HG03095 (cell line): Measurements from ENCODE around the gene NPAS1.
"Not testable (repeated sequence)": the region's sequence is repeated elsewhere in the genome, so short reads cannot be mapped to it uniquely, and the experiment has no call there.

ENCODE experiments used
- ATAC-seq: cut with Tn5 transposase; IDR thresholded peaks from one replicate; pipeline ENCODE4 v1.9.1; 2021; ENCODE audit warnings: moderate library complexity; ENCODE audit not compliant: unreplicated experiment

The NPAS1 gene

DNA sequence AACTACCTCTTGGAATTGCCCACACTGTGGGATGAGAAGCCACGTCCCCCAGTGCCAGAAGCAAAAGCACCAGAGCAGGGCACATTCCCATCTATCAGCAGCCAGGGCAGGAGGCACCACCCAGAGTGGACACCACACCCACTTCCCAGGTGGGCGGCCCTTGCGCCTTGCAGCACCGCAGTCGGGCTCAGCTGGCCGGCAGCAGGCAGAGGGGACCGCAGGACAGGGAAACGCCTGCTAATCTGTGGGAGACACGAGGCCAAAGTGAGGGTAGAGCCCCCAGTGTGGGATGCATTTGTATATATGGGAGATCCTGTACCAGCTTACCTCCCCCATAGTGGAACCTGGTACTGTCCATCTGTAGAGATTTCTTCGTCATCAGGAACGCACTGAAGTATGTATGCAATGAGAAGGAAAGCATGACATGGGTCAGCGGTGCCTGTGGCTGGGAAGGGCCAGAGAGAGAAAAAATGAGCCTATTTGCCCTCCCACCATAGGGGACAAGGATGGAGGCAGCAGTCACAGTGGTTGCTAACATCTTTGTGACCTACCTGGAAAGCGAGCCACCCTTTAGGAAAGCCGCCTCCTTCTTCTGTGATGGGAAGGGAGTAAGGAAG, 30.9 kb upstream of the NPAS1 start:
- ATAC-seq = no peak

DNA sequence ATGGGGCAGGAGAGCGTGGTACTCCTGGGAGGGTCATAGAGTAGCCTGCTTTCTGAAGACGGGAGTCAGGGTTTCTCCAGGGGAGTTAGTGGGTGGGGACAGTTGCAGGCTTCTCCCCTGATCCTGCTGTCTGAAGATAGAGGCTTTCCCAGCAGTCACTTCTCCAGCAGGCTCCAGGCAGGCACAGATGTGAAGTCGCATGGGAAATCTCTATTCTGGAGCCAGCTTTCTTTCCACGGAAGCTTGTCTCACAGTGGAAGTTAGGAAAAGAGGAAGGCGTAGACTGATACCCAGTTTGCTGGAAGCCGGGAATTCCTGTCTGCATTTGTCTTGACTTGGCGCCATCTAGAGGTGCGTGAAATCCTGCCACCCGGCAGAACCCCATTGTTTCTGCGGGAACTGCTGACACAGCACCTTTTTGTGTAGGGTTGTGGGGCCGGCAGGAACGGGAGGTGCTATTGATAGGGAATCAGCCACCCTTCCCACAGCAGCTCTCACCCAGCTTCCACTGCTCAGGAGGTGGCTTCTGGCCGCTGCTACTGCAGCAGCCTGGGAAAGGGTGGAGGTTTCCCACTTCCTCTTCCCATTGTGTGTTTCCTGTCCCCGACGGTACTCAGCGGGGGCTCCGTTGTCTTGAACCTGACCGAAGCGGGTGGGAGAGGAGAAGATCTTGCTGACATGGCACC, 28.5 kb upstream of the NPAS1 start:
- no peak for ATAC-seq

DNA sequence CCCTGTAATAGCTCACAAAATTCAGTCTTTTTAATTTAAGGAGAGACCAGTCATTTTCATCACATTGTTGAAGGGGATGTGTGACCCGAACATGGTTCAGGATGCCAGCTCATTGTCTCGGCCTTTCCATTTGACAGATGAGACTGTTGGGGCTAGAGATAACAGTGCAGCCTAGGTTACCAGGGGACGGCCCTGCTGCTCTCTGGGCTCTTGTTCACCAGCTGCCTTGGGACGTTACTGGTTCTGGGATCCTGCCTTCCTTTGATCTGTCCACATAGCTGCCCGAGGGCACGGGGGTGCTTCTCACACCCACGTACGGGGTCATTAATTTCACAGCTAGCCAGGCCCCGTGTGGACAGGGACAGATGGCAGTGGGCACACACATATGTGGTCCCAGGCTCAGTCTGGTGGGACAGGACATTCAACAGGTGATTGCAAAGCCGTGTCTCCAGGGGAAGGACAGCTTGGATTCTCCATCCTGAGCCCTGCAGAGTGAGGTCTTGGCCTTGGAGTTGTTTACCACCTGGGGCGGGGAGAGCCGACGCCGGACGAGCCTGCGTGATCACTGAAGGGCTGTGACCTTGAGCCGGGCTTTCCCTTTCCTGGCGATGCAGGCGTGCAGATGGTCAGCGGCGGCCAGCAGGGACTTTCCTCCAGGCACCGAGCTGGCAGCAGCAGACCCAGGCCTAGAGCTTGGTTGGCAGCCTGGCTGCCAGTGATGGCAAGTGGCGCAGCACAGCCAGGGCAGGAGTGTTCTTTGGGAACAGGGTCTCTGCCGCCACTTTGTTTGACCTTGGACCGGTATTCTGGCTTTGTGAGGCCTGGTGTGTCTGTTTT, 26.7 kb upstream of the NPAS1 start:
- no peak for ATAC-seq

DNA sequence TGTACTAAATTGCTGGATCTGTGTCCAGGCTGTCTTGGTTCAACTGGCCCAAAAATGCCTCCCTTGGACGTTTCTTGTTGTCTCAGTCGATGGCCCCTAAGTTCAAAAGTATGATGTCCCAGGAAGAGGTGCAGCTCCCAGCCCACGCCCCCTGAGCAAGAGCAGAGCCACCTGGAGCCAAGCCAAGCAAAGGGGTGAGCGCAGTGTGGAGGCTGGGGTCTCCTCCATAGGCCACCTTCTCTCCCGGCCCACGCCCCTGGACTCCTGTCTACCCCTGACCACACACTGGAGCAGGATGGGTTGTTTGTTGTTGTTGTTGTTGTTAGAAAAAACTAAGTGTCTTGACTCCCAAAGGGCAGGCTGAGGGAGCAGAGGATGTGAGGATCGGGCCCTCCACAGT, 26.0 kb upstream of the NPAS1 start:
- no peak for ATAC-seq

DNA sequence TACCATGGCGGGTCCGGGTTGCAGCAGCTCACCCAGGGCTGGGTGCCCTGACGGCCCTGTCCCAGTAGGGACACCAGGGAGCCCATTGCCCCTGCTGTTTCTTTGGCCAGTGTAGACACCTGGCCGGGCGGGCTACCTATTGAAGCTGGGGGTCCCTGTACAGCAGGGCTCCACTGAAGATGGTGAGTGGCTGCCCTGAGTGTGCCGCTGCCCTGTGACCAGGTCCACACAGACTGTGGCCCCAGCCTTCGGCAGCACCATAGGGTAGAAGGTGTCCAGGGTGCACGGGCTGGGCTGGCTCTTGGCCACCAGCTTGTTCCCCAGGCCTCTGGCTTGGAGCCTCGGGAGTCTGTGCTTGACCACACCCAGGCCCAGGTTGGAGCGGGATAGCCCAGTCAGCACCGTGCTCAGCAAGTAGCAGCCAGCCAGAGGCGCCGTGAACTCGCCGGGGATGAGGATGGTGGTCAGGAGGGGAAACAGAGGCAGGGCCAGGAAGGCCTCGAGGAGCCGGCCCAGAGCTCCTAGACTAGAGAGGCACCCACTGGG, 25.4 kb upstream of the NPAS1 start:
- no peak for ATAC-seq

DNA sequence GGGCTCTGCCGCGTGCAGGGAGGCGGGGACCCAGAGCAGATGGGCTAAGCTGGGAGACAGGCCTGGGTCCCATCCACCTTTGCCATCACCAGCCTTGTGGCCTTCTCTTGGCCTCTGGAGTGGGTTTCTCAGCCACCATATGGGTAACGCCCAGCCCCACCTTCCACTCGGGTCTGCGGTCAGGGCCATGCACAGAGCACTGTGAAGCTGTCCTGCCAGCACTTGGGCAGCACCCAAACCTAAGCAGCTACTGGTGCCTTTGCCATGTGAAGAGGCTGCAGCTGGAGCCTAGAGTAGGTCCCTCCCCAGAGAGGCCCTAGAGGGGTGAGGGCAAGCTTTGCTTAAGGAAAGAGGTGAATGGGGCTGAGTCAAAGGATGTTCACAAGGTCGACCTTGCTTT, 24.1 kb upstream of the NPAS1 start:
- no peak for ATAC-seq

DNA sequence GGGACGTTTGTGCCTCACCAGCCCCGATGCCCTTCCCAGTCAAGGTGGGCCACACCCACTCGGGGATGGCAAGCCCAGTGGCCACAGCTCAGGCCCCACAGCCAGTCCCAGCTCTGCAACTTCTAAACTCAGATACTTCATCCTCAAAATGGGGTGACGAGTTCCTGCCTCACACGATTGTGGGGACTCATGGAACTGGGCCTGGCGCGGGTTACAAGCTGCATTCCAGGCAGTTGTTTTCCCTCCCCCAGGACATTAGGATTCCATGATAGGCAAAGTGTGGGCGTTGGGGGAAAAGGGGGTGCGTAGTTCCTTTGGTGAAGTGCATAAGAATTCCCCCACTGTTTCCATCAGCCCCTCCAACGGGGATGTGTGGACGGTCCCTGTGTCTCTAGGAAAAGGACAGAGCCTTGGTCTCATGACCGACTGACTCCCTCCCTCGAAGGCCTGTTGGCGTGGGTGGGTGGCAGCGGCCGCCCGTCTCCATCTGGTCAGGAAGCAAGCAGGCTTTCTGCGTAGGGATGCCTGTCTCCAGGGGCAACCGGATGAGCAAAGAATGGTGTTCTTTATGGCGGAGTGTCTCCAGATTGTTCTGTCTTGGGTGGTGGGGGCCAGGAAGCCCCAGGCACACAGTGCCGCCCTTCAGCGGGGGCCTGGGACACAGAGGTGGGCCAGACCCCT, 21.1 kb upstream of the NPAS1 start:
- no peak for ATAC-seq

DNA sequence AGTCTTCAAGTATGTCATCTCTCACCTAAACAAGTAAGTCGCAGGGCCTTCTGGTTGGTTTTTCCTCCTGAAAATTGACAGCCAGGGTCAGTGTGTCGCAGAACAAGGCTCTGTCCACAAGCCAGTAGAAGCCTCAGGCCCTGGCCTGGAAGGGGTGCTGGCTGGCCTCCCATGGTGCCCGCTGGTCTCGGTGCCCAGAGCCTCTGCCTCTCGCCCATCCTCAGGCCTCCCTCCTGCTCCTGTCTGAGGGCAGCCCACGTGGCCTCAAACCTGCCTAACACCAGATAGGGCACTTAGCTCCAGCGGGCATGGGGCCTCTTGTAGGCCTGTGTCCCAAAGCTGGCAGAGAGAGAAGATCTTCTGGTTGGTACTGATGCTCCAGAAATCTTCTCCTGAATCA, 20.3 kb upstream of the NPAS1 start:
- ATAC-seq = no peak

DNA sequence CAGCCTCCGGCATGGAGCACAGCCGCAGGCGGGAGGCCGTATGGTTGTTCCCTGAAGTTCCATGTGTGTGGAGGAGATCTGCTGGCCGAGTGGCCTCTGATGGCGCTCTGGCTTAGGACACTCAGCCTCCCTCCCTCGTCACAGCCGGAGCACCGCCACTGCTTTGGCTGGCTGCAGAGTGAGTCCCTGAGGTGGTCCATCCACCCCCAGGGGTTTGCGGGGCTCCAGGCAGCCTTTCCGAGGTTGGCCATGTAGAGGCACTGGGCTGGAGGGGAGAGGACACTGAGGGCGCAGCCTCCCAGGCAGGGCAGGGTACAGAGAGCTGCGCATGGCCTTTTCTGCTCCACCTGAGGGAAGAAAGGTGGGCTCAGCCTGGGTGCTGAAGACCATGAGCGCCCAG, 19.8 kb upstream of the NPAS1 start:
- no peak for ATAC-seq

DNA sequence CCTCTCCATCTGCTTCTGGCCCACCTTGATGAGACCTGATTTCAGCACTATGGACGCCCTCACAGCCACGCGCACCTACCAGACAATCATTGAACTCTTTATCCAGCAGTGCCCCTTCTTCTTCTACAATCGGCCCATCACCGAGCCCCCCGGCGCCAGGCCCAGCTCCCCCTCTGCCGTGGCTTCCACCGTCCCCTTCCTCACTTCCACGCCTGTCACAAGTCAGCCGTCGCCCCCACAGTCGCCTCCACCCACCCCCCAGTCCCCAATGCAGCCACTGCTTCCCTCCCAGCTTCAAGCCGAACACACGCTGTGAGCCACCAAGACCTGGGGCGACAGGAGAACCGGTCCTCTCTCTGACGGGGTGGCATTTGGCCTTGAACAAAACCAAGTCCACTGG, 19.3 kb upstream of the NPAS1 start:
- ATAC-seq = no peak

DNA sequence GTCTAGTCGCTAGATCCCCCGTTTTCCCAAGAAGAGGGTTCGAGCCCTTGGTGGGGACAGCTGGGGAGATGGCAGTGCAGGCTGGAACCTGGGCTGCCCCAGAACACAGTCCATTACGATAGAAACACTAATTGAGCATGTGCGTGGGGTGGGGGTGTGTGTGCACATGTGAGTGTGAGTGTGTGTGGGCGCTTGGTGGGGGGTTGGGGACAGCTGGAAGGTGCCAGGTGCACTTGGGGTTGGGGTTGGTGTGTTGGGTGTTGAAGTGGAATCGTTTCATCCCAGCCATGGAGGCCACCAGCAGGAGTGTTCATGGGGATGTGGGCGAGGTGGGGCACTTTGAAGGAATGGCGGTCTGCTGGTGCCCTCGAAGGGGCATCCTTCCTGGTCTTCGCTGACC, 18.1 kb upstream of the NPAS1 start:
- no peak for ATAC-seq

DNA sequence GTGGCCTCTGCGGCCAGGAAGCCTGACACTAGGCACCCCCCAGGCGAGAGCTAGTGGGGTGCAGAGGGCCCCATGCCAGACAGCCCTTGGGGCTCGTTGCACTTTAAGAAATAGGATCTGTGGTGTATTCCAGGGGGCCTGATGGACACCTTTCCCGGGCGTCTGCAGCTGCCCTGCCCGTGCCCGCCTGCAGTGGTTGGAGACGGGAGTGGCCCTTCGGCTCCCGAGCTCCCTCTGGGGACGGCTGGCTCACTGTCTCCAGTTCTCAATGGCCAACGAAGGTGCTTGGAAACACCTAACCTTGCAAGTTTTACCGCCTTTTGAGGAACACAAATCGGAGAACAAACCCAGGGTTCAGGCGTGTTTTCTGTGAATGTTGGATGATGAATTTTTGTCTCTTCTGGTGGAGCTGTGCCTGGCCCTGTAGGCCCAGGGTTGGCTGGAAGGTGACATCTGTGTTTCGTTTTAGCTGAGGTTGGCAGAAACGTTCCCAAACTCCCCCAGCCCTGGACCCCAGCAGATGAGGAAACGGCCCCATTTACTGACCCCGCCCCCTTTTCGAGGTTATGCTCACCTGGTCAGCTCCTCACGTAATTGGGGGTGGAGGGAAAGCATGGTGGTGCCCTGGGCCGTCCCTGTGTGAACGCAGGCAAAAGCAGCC, 17.4 kb upstream of the NPAS1 start:
- ATAC-seq = no peak

DNA sequence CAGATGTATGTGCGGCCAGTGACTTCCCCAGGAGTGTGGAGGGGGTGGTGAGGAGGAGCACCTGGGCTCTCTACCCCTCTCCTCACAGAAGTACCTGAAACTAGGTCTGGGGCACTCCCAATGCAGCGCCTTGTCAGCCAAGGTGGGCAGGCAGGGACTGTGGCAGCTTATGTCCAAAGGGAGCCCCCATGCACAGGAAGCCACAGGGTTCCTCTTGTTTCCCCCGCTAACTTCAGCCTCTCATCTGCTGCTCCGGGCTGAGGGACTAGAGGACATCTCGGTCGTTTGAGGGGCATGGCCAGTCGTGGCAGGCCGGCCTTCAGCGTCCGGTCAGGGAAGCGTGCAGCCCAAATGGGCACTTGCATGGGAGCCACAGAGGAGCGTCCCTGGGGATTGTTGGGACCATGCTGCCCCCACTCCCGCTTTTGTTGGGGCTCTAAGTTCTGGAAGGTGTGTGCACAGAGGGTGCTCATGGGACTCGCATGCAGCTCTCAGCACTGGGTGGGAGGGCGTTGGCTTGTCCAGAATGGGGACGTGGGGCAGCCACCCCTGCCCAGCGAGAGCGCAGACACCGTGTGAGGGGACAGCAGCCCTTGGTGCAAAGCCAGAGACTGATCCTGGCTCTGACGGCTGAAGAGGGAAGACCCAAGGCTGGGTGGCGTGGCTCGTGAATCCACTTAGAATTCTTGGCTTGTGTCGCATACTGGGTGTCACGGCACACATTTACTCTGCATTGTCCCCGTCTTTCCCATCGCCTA, 16.6 kb upstream of the NPAS1 start:
- no peak for ATAC-seq

DNA sequence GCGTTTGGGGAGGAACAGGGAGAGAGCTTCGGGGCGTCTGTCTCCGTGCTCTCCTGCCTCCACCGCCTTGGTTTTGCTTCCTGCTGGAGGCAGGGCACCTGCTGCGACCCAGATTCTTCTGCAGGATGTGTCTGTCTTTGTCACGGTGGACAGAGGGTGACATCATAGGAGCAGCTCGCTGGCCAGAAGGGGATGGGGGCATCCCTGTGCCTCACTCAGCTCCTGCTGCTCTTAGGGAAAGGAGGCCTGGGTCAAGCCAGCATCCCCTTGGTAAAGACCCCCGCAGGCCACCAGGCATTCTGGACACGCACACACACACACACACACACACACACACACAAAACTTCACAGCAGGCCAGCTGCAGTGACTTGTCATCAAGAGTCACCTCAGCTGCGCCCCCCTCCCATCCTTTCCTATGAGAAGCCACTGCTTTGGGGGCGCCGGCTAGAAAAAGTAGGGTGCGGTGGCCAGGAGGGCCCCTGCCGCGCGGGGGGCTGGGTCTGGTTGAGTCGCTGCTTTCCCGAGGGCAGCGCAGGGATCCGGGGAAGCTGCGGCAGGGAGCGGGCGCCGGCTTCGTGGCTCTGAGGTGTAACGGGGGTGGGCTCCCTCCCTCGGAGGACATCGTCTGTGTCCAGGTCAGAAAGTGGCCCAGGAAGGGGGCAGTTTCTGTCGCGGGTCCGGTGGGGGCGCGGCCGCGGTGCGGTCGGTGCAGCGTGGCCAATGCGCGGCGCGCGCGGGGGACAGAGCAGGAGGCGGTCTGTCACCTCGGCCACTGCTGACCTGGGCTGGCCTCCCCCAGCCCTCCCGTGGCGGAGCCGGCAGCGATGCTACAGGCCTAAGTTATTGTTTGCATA, 15.8 kb upstream of the NPAS1 start:
- no peak for ATAC-seq

DNA sequence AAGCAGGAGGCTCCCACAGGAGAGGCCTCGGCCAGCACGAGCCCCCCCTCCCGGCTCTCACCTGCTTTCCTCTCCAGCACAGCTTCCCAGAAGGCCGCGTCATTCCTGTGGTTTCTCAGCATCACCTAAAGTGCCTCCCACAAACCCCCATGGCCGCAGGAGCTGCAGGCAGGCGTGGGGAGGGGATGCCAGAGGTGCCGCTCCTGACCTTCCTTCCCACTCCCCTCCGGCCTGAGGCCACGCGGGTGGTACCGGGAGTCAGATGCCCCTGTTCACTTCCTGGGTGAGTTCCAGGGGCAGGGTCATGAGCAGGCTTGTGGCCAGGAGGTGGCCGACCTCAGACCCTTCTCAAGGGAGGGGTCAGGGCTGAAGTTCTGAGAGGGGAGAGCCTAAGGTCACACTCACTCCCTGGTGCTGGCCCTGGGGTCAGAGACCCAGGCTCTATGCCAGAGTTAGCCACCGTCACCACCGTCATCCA, 14.4 kb upstream of the NPAS1 start:
- ATAC-seq = no peak

DNA sequence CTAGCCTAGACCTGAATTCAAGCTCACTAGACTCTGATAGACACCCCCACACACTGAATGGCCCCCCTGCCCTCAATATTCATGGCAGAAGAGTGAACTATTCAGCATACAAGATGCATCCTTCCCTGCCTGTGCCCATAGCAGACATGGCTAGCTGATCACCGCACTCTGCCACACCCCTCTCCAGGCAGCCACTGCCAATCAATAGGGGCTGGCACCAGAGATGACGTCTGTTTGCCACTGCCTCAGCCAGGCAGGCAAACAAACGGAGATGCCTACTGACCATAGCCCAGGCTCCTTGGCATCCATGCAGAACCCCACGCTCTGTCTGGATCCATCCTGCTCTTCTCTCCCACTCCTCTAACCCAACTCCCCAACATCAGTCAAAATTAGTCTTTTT, 13.8 kb upstream of the NPAS1 start:
- no peak for ATAC-seq

DNA sequence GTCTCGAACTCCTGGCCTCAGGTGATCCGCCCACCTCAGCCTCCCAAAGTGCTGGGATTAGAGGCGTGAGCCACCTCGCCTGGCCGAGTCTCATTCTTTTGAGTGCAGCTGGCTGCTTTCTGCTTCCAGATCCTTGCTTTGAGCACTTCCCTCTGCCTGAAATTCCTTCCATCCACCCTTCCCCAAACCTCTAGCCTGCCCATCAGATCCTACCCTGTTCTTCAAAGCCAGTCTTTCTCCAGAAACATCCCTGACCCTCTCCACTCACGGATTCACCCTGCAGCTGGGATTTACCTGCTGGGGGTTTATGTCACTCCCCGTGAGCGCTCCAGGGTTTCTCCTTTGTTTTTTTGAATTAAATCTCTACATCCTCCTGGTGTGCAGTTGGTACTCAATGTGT, 13.1 kb upstream of the NPAS1 start:
- ATAC-seq = no peak

DNA sequence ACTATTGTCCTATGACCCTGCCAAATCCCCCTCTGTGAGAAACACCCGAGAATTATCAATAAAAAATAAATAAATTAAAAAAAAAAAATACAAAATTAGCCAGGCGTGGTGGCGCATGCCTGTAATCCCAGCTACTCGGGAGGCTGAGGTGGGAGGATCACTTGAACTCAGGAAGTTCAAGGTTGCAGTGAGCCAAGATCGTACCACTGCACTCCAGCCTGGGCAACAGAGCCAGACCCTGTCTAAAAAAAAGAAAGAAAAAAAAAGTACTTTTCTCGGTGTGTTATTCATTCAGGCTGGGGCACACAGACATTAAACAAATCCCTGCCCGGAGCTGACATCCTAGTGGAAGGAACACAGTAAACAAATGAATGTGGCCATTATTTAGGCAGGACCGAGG, 9.1 kb upstream of the NPAS1 start:
- not testable (repeated sequence) for ATAC-seq

DNA sequence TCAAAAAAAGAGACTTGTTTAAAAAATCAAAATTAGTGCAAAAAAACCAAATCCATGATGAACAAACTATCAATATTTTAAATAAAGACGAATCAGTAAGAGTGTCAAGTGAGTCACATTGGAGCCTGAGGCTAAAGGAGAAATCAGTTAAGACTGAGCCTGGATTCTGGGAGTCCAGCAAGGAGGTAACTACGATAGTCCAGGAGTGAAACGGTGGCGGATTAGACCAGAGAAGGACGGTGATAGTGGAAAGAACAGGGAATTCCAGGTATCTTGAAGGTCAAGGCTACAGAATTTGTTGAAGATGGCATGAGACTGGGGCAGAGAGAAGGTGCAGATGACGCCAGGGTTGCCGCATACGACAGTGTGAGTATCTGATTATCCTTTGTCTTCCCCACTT, 7.0 kb upstream of the NPAS1 start:
- ATAC-seq = no peak
